ENCODE data around the gene ZDHHC6. TPM values are rescaled to one million over a fixed set of nuclear protein-coding genes. Genes with fewer than 3 reads are reported as not detected.

The ZDHHC6 gene
- total RNA-seq, 2 experiments from 2014 or later, result 37.8 to 39.0 TPM

DNA sequence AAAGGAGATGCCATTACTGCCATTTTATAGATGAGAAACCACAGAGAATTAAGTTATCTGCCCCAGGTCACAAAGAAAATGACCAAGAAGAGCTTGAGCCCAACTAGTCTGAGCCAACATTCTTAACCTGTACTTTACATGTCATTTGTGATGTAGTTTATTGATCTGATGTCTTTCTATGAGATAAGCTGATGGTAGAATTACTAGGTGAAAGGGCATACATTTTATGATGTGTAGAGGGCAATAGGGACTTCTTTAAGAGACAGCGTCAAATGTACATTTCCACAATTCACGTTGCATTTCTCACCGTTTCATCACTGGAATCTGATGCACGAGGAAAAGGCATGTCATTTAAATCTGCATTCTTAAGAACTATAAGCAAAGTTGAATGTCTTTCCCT lies 61.5 kb downstream of the ZDHHC6 start:
- Mint-ChIP-seq H3K4me1 (ENCODE audit: low read depth) (peaks cover 83% of the 10 kb centered on the region), H3K4me3 (no peak overlapping the region), H3K27ac (no peak overlapping the region), H3K27me3 (ENCODE audit: low read depth) (no peaks in the 10 kb centered on the region), H3K36me3 (ENCODE audit: low read depth) (peaks cover 26% of the 10 kb centered on the region), H3K9me3 (no peaks in the 10 kb centered on the region)
- CTCF ChIA-PET, result interaction anchor here (1.2 to 1.7 kb wide), 3 partner anchors 9 to 87 kb away, joined by 3 to 7 read pairs (median 3); no protein-coding TSS in a partner anchor
- intact Hi-C loops (cut with micrococcal nuclease), result loop anchor here (5.0 to 10.0 kb wide), 4 partner anchors 142 to 1577 kb away; no protein-coding TSS in a partner anchor
- no peak for DNase-seq

DNA sequence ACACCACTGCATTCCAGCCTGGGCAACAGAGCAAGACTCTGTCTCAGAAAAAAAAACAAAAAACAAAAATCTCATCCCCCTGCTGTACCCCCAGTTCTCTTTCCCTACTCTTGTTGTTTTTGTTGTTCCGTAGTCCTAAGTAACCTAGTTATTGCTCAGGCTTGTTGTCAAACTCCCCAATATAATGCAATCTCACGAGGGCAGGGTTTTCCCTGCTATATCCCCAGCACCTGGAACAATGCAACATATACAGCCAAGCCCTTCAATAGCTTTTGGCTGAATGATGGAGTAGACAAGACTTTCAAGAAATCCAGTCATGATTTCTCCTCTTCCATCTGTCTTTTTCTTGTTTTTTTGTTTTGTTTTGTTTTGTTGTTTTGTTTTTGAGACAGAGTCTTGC lies 62.6 kb downstream of the ZDHHC6 start:
- no peak for DNase-seq
- Mint-ChIP-seq H3K4me1 (ENCODE audit: low read depth) (peaks cover 81% of the 10 kb centered on the region), H3K4me3 (no peak overlapping the region), H3K36me3 (ENCODE audit: low read depth) (peaks cover 30% of the 10 kb centered on the region), H3K27ac (peak overlapping the region; percentile 14), H3K9me3 (no peaks in the 10 kb centered on the region), H3K27me3 (ENCODE audit: low read depth) (no peaks in the 10 kb centered on the region)
- intact Hi-C loops (cut with micrococcal nuclease), result loop anchor here (10.0 kb wide), 1 partner anchor 601 kb away; no protein-coding TSS in a partner anchor
- CTCF ChIA-PET, result interaction anchor here (0.9 to 1.7 kb wide), 2 partner anchors 8 to 9 kb away, joined by 3 to 4 read pairs; no protein-coding TSS in a partner anchor

DNA sequence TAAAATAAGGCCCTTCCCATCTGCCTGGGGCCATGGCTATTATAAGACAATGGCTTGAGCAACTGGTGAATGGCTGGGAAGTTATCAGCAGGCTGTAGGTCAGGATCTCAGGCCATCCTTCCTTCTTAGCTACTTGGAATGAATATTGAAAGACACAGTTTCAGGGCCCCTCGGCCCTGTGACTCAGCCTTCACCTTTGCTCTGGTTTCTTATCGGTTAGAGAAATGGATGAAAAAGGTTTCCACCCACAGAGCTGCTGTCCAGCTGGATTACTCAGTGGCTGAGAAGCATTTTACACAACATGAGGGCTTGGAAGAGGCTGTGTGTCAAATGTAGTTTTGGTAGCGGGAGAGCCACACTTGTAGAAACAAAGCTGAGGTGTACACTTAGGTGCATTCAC lies 63.4 kb downstream of the ZDHHC6 start:
- Mint-ChIP-seq H3K4me1 (ENCODE audit: low read depth) (peaks cover 80% of the 10 kb centered on the region), H3K27me3 (ENCODE audit: low read depth) (no peaks in the 10 kb centered on the region), H3K27ac (no peak overlapping the region), H3K4me3 (no peak overlapping the region), H3K36me3 (ENCODE audit: low read depth) (peaks cover 32% of the 10 kb centered on the region), H3K9me3 (no peaks in the 10 kb centered on the region)
- CTCF ChIA-PET, result interaction anchor here (0.6 to 0.9 kb wide), 2 partner anchors 8 to 1137 kb away, joined by 3 to 4 read pairs; no protein-coding TSS in a partner anchor
- DNase-seq, result peak; percentile 29
- intact Hi-C loops (cut with micrococcal nuclease), result loop anchor here (10.0 kb wide), 1 partner anchor 601 kb away; no protein-coding TSS in a partner anchor

DNA sequence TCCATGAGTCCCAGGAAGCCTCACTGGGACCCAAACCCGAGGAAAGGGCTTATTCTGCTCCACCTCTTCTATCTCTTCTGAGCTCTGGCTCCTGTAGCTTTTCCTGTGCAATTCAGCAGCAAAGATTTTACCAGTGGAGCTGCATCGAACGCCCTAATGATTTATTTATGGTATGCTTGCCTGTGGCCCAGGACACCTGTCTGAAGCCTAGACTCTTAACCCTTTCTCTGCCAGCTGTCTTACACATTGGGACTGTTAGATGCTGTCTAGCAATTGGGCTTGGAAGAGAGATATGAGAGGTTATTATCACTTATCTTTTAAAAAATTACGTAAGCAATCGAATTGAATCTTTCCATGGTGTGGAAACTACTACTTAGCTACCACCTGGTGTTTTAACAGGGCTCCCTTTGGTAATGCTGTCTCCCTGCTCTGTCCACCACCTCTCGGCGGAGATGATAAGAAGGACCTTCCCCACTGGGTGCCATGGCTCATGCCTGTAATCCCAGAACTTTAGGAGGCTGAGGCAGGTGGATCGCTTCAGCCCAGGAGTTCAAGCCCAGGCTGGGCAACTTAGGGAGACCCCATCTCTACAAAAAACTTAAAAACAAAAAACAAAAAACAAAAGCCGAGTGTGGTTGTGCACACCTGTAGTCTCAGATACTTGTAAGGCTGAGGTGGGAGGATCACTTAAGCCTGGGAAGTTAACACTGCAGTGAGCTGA lies 64.0 kb downstream of the ZDHHC6 start:
- peaks cover 32% of the 10 kb centered on the region for H3K36me3 Mint-ChIP-seq (ENCODE audit: low read depth)
- no peaks in the 10 kb centered on the region for H3K27me3 Mint-ChIP-seq (ENCODE audit: low read depth)
- no peak overlapping the region for H3K4me3 Mint-ChIP-seq
- H3K4me1 Mint-ChIP-seq (ENCODE audit: low read depth), result peaks cover 77% of the 10 kb centered on the region
- no peaks in the 10 kb centered on the region for H3K9me3 Mint-ChIP-seq
- no peak overlapping the region for H3K27ac Mint-ChIP-seq
- DNase-seq, result no peak
- intact Hi-C loops (cut with micrococcal nuclease), result loop anchor here (10.0 kb wide), 1 partner anchor 602 kb away; no protein-coding TSS in a partner anchor
- CTCF ChIA-PET, result no interaction called here

Other genes with a start within 250 kb of the ZDHHC6 start
- gene TECTB, start 163.5 kb downstream of the ZDHHC6 start, total RNA-seq, result not detected
- gene ACSL5, start 72.8 kb downstream of the ZDHHC6 start, total RNA-seq, result 10 to 100 TPM; 22.1 to 22.9 TPM
- gene VTI1A, start 301 bp upstream of the ZDHHC6 start, total RNA-seq, result 10 to 100 TPM; 24.9 to 28.4 TPM